Coronary artery (tissue), 2 donors: ENCODE measurements around the gene DNMT3A.
A peak's percentile ranks its signal among the peaks of the same experiment; 100 is the strongest.

Experiments
- DNase-seq: peaks from one replicate; pipeline ENCODE4 v3.0.0-alpha.2; 2017; ENCODE audit warnings: low spot score
- H3K27ac ChIP-seq, 2 donors: fragments of 200-600 bp; sonication (generic); one replicate each; pipeline ENCODE4 v1.5.1; 2016 to 2019
- H3K4me3 ChIP-seq: fragments of 200-600 bp; sonication (generic); 2 replicates; pipeline ENCODE4 v1.5.1; 2016; ENCODE audit warnings: mild to moderate bottlenecking, moderate library complexity
- TF ChIP-seq, protein P1 (sequence below): fragments of 200-600 bp; sonication (generic); IDR thresholded peaks from one replicate; pipeline ENCODE4 v1.5.1; 2019; ENCODE audit warnings: antibody characterized with exemption

Gene DNMT3A

DNA sequence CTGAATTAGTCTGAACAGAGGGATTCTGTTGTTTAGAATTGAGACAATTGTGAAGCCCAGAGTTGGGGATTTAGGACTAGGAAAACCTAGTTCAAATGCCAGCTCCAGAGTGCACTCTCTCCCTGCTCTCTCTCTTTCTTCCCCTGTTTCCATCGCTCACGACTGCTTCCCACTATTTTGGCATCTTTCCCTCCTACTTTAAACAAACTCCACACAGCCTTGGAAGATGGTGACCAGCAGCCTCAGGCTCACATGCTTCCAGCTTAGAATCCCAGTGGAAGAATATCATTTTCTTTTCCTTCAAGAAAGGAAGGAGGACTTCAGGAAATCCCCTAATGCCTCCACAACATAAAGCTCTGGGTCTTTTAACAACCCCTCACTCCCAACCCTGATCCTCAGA lies 6.1 kb upstream of the DNMT3A start:
- H3K27ac ChIP-seq = no peak overlapping the region
- no peak overlapping the region for H3K4me3 ChIP-seq
- TF ChIP-seq, protein P1, sequence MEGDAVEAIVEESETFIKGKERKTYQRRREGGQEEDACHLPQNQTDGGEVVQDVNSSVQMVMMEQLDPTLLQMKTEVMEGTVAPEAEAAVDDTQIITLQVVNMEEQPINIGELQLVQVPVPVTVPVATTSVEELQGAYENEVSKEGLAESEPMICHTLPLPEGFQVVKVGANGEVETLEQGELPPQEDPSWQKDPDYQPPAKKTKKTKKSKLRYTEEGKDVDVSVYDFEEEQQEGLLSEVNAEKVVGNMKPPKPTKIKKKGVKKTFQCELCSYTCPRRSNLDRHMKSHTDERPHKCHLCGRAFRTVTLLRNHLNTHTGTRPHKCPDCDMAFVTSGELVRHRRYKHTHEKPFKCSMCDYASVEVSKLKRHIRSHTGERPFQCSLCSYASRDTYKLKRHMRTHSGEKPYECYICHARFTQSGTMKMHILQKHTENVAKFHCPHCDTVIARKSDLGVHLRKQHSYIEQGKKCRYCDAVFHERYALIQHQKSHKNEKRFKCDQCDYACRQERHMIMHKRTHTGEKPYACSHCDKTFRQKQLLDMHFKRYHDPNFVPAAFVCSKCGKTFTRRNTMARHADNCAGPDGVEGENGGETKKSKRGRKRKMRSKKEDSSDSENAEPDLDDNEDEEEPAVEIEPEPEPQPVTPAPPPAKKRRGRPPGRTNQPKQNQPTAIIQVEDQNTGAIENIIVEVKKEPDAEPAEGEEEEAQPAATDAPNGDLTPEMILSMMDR = no peak
- no peak for DNase-seq

DNA sequence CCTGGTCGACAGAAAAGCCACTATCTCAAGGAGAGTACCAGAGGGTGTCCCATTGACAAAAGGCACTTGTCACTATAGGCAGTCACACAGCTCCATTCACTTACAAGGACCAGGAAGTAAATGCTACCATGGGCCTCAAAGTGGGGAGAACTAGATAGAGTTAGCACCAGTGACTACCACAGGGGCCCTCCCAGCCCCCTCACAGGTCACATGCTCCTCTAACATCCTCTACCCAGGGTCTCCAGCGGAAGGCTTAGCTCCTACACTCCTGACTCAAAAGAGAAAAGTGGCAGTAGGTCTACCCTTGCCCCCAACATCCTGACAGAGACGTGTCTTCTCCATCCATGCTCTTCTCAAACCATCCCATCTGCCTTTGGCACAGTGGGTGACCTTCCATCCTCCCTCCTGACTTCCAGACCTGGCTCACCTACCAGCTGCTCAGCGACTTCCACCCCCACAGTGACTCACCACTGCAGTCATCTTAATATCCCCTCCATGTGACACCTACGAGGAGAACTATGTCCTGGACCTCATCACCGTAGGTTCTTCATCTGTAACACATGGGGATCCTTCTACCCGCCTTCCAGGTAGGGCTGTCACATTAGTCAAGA lies 5.6 kb upstream of the DNMT3A start:
- Histone ChIP-seq H3K27ac (no peak overlapping the region), H3K4me3 (no peak overlapping the region)
- TF ChIP-seq, protein P1 = no peak
- no peak for DNase-seq

DNA sequence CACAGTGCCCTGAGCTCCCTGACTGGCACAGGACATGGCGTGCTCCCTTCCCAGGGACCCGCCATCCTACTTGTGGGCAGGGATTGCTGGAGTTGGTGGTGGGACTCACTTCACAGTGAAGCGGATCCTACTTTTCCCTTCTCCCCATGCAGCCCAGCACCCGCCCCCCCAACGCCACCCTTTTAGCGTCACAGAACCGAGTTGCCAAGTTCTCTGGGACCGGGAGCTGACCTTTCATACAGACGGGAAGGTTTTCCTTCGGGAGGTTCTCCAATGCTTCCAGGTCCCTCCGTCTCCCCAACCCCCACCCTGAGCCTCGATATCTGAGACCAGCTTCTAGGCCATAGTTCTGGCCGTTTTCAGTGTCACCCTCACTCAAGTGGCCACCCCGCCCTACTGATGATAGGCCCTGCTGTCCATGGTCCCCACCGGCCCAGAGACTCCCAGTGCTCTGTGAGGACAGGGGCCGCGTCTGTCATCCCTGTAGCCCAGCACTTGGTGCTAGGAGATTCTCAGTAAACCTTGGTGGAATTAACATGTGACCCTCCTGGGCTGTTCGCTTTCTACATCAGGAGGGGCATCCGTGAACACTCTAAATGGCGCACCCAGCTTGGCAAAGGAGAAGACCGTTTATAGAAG lies 1.6 kb upstream of the DNMT3A start:
- TF ChIP-seq, protein P1 = no peak

DNA sequence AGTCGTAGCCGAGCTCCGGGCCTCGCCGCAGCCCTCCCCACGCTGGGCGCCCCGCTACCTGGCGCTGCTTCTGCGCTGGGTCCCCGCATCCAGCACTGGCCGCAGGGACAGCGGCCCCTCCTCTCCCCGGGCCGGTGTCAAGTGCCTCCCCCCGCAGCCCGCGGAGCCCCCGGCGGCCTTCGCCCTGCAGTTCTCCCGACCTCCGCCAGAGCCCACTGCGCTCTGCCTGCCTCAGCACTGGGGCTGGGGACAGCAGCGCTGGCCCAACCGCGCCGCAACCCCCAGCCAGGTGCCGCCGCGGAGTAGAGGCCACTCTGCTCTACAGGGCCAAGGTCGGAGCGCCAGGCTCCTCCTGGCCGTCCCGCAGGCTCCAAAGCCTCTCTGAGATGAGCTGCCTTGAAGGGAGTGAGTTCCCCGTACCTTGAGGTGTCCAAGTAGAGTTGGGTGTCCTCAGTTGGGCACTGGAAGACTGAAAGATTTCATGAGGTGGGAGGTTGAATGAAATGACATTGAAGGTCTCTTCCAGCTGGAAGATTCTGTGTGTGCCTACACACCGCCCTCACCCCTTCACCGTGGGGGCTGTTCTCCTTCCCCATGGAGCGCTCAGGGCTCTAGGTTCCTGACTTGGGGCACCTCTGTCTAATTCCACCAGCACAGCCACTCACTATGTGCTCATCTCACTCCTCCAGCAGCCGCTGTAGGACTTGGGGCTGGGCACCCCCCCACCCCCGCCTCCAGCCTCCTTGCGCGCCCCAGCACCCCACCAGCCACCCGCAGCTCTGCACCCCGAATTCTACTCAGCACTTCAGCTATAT lies 854 bp upstream of the DNMT3A start:
- peak; percentile 88 for DNase-seq
- H3K4me3 ChIP-seq = peak overlapping the region; percentile 99
- TF ChIP-seq, protein P1 = peak; percentile 95
- peak overlapping the region; percentile 70 to 97 for H3K27ac ChIP-seq

More for the DNA sequence above, 1.6 kb upstream of the DNMT3A start:
- no peak for DNase-seq
- no peak overlapping the region for H3K27ac ChIP-seq
- H3K4me3 ChIP-seq = no peak overlapping the region

DNA sequence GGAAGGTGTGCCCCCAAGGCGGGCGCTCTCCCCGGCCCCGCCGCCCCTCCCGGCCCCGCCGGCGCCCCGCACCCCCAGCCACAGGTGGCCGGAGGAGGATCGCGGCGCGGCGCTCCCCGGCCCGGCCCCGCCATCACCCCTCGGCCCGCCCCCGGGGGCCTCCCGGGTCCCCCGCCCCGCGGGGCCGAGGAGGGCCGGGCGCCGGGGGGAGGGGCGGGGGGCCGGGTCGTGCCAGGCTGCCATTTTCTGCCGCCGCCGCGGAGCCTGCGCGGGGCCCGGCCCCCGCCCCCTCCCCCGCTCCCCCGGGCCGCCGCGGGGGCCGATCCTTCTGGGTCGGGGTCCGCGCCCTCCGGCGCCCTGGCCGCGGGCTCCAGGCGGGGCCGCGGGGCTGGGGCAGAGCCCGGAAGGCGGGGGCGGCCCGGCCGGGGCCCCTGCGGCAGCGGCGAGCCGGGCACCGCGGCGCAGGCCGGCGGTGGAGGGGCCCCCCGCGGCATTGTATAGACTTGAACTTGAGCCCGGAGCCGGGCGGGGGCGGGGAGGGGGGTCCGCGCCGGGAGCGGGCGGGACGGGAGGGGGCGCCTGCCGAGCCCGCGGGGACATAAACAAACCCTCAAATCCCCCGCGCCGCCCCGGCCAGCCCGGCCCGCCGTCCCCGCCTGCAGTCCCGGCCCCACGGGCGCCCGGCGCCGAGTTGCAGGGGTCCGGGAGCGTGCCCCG lies 556 bp downstream of the DNMT3A start:
- H3K4me3 ChIP-seq = peak overlapping the region; percentile 99
- TF ChIP-seq, protein P1 = no peak
- DNase-seq = no peak
- H3K27ac ChIP-seq = peak overlapping the region; percentile 50 to 97

DNA sequence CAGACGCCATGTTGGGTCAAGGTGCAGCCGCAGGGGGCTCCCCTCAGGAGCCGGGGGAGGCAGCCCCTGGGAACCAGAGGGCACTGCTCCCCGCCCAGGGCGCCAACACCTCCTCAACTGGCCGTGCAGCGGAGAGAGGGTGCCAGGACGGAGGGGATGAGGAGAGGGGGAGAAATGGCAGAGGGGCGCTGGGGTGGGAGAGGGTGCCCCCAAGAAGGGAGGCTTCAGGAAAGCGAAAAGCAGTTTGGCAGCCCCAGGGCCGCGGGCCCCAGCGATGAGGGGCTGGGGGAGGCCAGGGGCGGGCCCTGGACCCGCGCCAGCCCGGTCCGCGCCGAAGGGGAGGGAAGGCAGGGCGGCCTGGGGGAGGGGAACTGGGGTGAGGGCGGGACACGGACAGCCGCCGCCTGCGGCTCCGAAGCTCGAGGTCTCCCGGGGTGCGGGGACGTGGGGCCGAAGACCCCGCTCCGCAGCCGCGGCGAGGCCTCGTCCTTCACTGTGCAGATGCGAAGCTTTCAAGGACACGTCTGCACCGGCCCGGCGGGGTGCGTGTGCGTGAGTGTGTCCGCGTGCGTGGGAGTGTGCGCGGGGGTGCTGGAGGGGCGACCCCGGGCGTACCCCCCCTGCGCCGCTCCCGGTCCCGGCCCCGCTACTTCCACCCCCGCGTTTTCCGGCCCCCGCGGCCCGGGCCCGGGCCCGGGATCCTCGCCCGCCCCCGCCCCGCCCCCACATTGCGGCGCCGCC lies 1.4 kb downstream of the DNMT3A start:
- peak overlapping the region; percentile 44 to 97 for H3K27ac ChIP-seq
- no peak for DNase-seq

More for the DNA sequence above, 1.4 kb downstream of the DNMT3A start:
- TF ChIP-seq, protein P1 = no peak
- H3K4me3 ChIP-seq = peak overlapping the region; percentile 99
